ENCODE measurements around the gene KRTAP5-9. TPM values are rescaled to one million over a fixed set of nuclear protein-coding genes. Genes with fewer than 3 reads are reported as not detected.

Gene KRTAP5-9
- total RNA-seq, 1 donor from 2014 or later: not detected

GRCh38 chr11:71518506-71519471 lies 29.4 kb upstream of the KRTAP5-9 start:
- no peak overlapping the region for H3K4me3 ChIP-seq (ENCODE audit: insufficient read depth, low read depth, low read length)
- H3K36me3 ChIP-seq (ENCODE audit: insufficient read depth, low read length): no peaks in the 10 kb centered on the region
- H4K20me1 ChIP-seq (ENCODE audit: insufficient read depth, low read length): no peaks in the 10 kb centered on the region
- H3K9me3 ChIP-seq (ENCODE audit: insufficient read depth, low read depth, low read length): no peaks in the 10 kb centered on the region
- no peaks in the 10 kb centered on the region for H3K79me2 ChIP-seq (ENCODE audit: insufficient read depth, low read length)
- H3K9ac ChIP-seq (ENCODE audit: low read length): no peak overlapping the region
- H3K27ac Mint-ChIP-seq (ENCODE audit: unreplicated experiment): no peak overlapping the region
- H3K27me3 ChIP-seq (ENCODE audit: insufficient read depth, low read length): no peaks in the 10 kb centered on the region
- no peak overlapping the region for H3K4me3 Mint-ChIP-seq (ENCODE audit: unreplicated experiment)
- H3K27me3 Mint-ChIP-seq (ENCODE audit: low read depth, unreplicated experiment): peaks cover 11% of the 10 kb centered on the region
- H3K36me3 Mint-ChIP-seq (ENCODE audit: low read depth, unreplicated experiment): no peaks in the 10 kb centered on the region
- peaks cover 17% of the 10 kb centered on the region for H3K9me3 Mint-ChIP-seq (ENCODE audit: unreplicated experiment)
- H3K27ac ChIP-seq (ENCODE audit: low read depth, low read length): no peak overlapping the region
- TF ChIP-seq EZH2 (IDR thresholded peaks at IDR 0.05; ENCODE audit: insufficient read depth, low read length) (no peak), CTCF (IDR thresholded peaks at IDR 0.05; ENCODE audit: insufficient read depth, low read depth, low read length) (no peak)
- DNase-seq (ENCODE audit: low read depth) (no peak), FAIRE-seq (no peak)
- no peak overlapping the region for H3K4me2 ChIP-seq (ENCODE audit: low read length)
- H3K4me1 Mint-ChIP-seq (ENCODE audit: low read depth, unreplicated experiment): no peaks in the 10 kb centered on the region
- H2AFZ ChIP-seq (ENCODE audit: low read depth, low read length): no peak overlapping the region
- no peaks in the 10 kb centered on the region for H3K4me1 ChIP-seq (ENCODE audit: insufficient read depth, low read length)

DNA sequence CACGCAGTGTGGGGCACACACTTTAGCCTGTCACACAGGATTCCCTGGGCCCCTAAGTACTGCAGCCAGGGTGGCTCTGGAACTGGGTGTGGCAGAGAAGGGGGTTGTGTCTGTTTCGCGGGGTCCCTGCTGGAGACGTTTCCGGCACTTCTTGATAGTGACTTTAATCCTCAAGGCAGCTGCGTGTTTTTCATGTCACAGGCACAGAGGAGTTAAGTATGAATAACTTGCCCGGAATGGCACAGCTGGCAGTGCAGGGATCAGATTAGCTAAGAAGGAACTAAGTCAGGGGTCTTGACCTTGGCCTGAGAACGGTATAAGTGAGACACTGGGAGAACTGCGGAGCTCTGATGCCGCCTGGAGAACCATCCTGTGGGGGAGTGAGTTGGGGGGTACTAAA lies 28.7 kb upstream of the KRTAP5-9 start:
- no peak overlapping the region for H2AFZ ChIP-seq (ENCODE audit: low read depth, low read length)
- FAIRE-seq (no peak), DNase-seq (ENCODE audit: low read depth) (no peak)
- H3K27ac ChIP-seq (ENCODE audit: low read depth, low read length): no peak overlapping the region
- peaks cover 11% of the 10 kb centered on the region for H3K27me3 Mint-ChIP-seq (ENCODE audit: low read depth, unreplicated experiment)
- H3K4me2 ChIP-seq (ENCODE audit: low read length): no peak overlapping the region
- no peak overlapping the region for H3K9ac ChIP-seq (ENCODE audit: low read length)
- H3K9me3 ChIP-seq (ENCODE audit: insufficient read depth, low read depth, low read length): no peaks in the 10 kb centered on the region
- no peak overlapping the region for H3K27ac Mint-ChIP-seq (ENCODE audit: unreplicated experiment)
- H3K4me1 ChIP-seq (ENCODE audit: insufficient read depth, low read length): no peaks in the 10 kb centered on the region
- no peaks in the 10 kb centered on the region for H3K79me2 ChIP-seq (ENCODE audit: insufficient read depth, low read length)
- TF ChIP-seq CTCF (IDR thresholded peaks at IDR 0.05; ENCODE audit: insufficient read depth, low read depth, low read length): no peak
- TF ChIP-seq EZH2 (IDR thresholded peaks at IDR 0.05; ENCODE audit: insufficient read depth, low read length): no peak
- H3K9me3 Mint-ChIP-seq (ENCODE audit: unreplicated experiment): peaks cover 16% of the 10 kb centered on the region
- no peak overlapping the region for H3K4me3 Mint-ChIP-seq (ENCODE audit: unreplicated experiment)
- no peaks in the 10 kb centered on the region for H3K27me3 ChIP-seq (ENCODE audit: insufficient read depth, low read length)
- no peaks in the 10 kb centered on the region for H3K36me3 Mint-ChIP-seq (ENCODE audit: low read depth, unreplicated experiment)
- no peaks in the 10 kb centered on the region for H4K20me1 ChIP-seq (ENCODE audit: insufficient read depth, low read length)
- no peaks in the 10 kb centered on the region for H3K36me3 ChIP-seq (ENCODE audit: insufficient read depth, low read length)
- H3K4me3 ChIP-seq (ENCODE audit: insufficient read depth, low read depth, low read length): no peak overlapping the region
- no peaks in the 10 kb centered on the region for H3K4me1 Mint-ChIP-seq (ENCODE audit: low read depth, unreplicated experiment)

Data from astrocyte (in vitro differentiated cells and primary cell).